Skeletal muscle satellite cell (primary cell): ENCODE results near the gene STK10.

Experiments used
- H3K27me3 ChIP-seq: 2 replicates; pipeline ENCODE4 v1.7.0; 2013; ENCODE audit warnings: low read length; ENCODE audit not compliant: control insufficient read depth, insufficient read depth
- H3K36me3 ChIP-seq: 2 replicates; pipeline ENCODE4 v1.7.0; 2013; ENCODE audit warnings: mild to moderate bottlenecking, control low read depth, low read length; ENCODE audit not compliant: insufficient read depth
- H3K4me1 ChIP-seq: 2 replicates; pipeline ENCODE4 v1.7.0; 2013; ENCODE audit warnings: low read length; ENCODE audit not compliant: control insufficient read depth, insufficient read depth
- H3K4me2 ChIP-seq: 2 replicates; pipeline ENCODE4 v1.7.0; 2013; ENCODE audit warnings: mild to moderate bottlenecking, low read length
- H3K4me3 ChIP-seq: 2 replicates; pipeline ENCODE4 v1.7.0; 2013; ENCODE audit warnings: low read length
- H3K9ac ChIP-seq: 2 replicates; pipeline ENCODE4 v1.7.0; 2013; ENCODE audit warnings: mild to moderate bottlenecking, low read depth, low read length, moderate library complexity
- H3K9me3 ChIP-seq: replicated peaks from 2 replicates; pipeline ENCODE4 v1.7.0; 2013; ENCODE audit warnings: mild to moderate bottlenecking, control low read depth, low read length

The STK10 gene

DNA sequence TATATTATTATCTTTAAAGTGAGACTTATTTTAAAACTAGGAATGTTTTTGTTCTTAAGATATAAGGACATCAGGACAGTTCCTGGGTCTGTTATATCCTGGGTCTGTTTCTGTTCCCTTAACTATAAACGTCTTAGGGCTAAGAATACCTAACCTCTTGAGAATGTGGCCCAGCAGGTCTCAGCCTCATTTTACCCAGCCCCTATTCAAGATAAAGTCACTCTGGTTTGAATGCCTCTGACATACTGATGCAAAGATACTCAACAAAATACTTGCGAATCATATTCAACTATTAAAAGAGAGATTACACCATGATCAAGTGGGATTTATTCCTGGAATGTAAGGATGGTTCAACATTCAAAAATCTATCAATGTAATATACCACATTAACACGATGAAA lies 51.0 kb downstream of the STK10 start:
- H3K36me3 ChIP-seq, result no peaks in the 10 kb centered on the region
- no peak overlapping the region for H3K9ac ChIP-seq
- H3K4me1 ChIP-seq, result peaks cover 13% of the 10 kb centered on the region
- no peak overlapping the region for H3K4me2 ChIP-seq
- H3K4me3 ChIP-seq, result no peak overlapping the region
- no peaks in the 10 kb centered on the region for H3K27me3 ChIP-seq
- no peaks in the 10 kb centered on the region for H3K9me3 ChIP-seq

DNA sequence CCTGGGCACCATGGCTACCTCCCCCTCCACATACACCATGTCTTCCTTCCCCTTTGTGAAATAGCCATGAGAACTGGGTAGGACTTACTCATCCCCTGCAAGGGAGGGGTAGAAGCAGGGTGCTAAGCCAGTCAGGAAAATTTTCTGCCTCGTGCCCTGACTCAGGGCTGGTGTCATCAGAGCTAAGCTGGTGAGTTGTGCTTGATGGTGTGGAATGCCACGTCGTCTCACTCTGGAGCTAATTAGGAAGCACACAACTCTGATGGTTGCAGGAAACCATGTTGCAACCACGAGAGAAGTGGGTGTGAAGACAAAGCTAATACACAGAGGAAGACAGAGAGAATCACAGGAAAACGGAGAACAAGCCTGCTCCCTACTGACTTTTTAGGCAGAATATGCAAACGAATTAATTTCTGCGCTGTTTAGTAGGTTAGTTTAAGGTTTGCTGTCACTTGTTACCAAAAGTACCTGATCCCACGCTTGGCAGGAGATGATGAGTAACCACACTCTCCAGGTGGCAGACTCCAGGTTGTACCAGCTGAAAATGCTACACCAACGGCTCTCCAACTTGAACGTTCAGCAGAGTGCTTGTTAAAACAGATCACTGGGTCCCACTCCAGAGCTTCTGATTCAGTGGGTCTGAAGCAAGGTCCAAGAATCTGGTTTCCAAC lies 54.5 kb downstream of the STK10 start:
- H3K4me1 ChIP-seq, result peaks cover 13% of the 10 kb centered on the region
- no peaks in the 10 kb centered on the region for H3K9me3 ChIP-seq
- no peak overlapping the region for H3K4me3 ChIP-seq
- no peaks in the 10 kb centered on the region for H3K27me3 ChIP-seq
- H3K9ac ChIP-seq, result peak overlapping the region; percentile 33
- H3K4me2 ChIP-seq, result no peak overlapping the region
- H3K36me3 ChIP-seq, result no peaks in the 10 kb centered on the region

DNA sequence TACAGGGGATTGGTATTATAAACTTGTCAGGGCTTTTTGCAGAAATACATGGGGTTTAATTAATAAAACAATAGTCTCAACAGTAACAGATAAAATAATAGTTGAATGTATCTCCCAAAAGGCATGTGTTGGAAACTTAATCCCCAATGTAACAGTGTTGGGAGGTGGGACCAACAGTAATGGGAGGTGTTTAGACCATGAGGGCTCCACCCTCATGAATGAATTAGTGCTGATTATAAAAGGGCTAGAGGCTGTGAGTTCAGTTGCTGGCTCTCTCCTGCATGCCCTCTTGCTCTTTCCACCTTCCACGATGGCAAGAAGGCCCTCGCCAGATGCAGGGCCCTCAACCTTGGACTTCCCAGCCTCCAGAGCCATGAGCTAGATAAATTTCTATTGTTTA lies 56.3 kb downstream of the STK10 start:
- Histone ChIP-seq H3K27me3 (no peaks in the 10 kb centered on the region), H3K36me3 (no peaks in the 10 kb centered on the region), H3K9ac (no peak overlapping the region), H3K4me1 (peaks cover 13% of the 10 kb centered on the region), H3K4me3 (no peak overlapping the region), H3K9me3 (no peaks in the 10 kb centered on the region), H3K4me2 (no peak overlapping the region)

DNA sequence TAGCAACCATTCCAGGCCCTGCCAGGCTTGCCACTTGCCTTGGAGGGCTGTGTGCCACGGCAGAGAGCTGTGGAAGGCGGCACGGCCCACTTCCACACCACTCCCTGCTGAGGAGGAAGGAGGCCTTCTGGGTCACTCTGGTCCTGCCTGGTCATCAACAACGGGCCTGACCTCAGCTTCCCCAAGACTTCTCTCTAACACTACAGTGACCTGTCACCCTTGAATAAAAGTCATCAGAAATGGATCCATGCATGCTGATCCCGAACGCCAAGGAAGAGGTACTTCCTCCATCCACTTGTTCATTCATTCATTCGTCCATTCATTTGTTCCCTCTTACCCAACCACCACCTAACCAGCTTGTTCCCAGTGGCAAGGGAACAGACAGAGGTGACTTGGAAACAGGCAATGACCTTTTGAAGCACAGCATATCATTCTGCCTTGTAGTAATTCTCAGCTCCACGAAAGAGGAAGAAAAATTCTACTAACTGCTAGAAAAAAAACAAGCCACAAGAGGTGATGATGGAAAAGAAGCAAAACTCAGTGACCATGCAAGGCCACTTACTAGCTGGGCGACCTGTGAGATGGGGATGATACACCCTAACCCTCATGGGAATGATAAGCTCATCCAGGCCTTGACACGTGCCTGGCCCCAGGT lies 58.6 kb downstream of the STK10 start:
- Histone ChIP-seq H3K4me1 (peaks cover 13% of the 10 kb centered on the region), H3K27me3 (no peaks in the 10 kb centered on the region), H3K9ac (no peak overlapping the region), H3K9me3 (no peaks in the 10 kb centered on the region), H3K4me3 (no peak overlapping the region), H3K36me3 (peaks cover 2% of the 10 kb centered on the region), H3K4me2 (no peak overlapping the region)

DNA sequence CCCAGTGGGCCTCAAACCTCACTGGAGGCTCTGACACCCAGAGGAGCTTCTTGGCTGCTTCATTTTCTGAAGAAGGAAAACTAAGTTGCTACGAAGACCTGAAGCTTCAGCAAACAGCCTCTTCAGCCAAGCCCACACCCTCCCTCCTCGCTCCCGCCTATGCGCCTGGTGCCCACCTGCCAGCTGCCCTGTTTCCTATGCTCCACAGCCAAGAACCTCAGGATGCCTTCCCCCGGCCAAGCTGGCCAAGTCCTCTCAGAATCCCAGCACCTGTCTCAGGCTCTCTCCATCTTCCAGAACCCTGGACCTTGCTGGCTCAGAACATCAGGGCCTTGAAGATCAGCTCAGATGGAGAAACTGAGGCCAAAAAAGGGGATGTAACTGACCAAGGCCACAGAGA lies 60.4 kb downstream of the STK10 start:
- Histone ChIP-seq H3K4me3 (no peak overlapping the region), H3K9me3 (no peaks in the 10 kb centered on the region), H3K4me2 (no peak overlapping the region), H3K27me3 (no peaks in the 10 kb centered on the region), H3K36me3 (peaks cover 5% of the 10 kb centered on the region), H3K9ac (no peak overlapping the region), H3K4me1 (peaks cover 7% of the 10 kb centered on the region)

- no peaks in the 10 kb centered on the region for H3K27me3 ChIP-seq
- H3K4me1 ChIP-seq, result peaks cover 7% of the 10 kb centered on the region
- no peak overlapping the region for H3K9ac ChIP-seq
- no peaks in the 10 kb centered on the region for H3K9me3 ChIP-seq
- H3K4me2 ChIP-seq, result no peak overlapping the region
- H3K4me3 ChIP-seq, result no peak overlapping the region
- peaks cover 5% of the 10 kb centered on the region for H3K36me3 ChIP-seq
Observed at GRCh38 chr5:172123269-172123692, 64.7 kb downstream of the STK10 start.

DNA sequence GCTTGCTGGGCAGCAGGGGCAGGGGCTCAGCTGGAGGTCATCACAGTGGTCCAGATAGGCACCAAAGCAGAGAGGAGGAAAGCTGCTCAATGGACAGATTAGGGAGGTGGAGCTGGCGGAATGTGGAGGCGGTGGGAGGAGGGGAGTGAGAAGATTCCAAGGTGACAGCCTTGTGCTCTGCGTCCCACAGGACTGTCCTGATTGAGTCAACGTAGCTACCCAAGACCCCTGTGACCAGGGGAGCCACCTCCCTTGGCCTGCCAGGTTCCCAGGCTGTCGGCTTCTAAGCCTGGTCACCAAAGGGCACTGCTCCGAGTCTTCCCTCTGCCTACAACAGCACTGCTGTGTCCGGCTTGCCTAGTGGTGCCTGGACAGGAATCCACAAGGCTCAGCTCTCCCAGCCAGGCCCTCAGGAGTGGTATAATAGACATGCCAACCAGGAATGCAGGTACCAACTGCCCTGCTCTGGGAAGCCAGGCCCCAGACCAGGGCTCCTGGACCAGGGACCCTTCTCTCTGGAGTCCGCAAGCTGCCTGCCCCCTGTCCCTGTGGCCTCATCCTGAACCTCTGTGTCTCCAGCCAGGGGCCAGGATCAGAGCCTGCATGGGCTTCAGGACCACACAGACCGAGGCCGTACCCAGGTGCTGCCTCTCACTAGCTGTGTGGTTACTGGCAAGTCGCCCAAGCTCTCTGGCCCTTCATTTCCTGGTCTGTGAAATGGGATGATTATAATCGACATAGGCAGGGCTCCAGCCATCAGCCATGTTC lies 67.9 kb downstream of the STK10 start:
- Histone ChIP-seq H3K4me2 (no peak overlapping the region), H3K9ac (no peak overlapping the region), H3K4me1 (peaks cover 7% of the 10 kb centered on the region), H3K9me3 (no peaks in the 10 kb centered on the region), H3K4me3 (no peak overlapping the region), H3K27me3 (no peaks in the 10 kb centered on the region), H3K36me3 (peaks cover 14% of the 10 kb centered on the region)

- no peaks in the 10 kb centered on the region for H3K27me3 ChIP-seq
- no peak overlapping the region for H3K4me2 ChIP-seq
- no peak overlapping the region for H3K9ac ChIP-seq
- H3K4me3 ChIP-seq, result no peak overlapping the region
- peaks cover 11% of the 10 kb centered on the region for H3K36me3 ChIP-seq
- peaks cover 7% of the 10 kb centered on the region for H3K4me1 ChIP-seq
- no peaks in the 10 kb centered on the region for H3K9me3 ChIP-seq
Observed at GRCh38 chr5:172118891-172119290, 69.1 kb downstream of the STK10 start.

- no peaks in the 10 kb centered on the region for H3K27me3 ChIP-seq
- no peak overlapping the region for H3K9ac ChIP-seq
- H3K4me2 ChIP-seq, result no peak overlapping the region
- H3K36me3 ChIP-seq, result peaks cover 11% of the 10 kb centered on the region
- no peaks in the 10 kb centered on the region for H3K9me3 ChIP-seq
- no peak overlapping the region for H3K4me3 ChIP-seq
- peaks cover 2% of the 10 kb centered on the region for H3K4me1 ChIP-seq
Observed at GRCh38 chr5:172117977-172118701, 69.9 kb downstream of the STK10 start.

GRCh38 chr5:172115541-172115982 lies 72.5 kb downstream of the STK10 start:
- Histone ChIP-seq H3K4me1 (peaks cover 17% of the 10 kb centered on the region), H3K4me2 (no peak overlapping the region), H3K4me3 (no peak overlapping the region), H3K9me3 (no peaks in the 10 kb centered on the region), H3K27me3 (no peaks in the 10 kb centered on the region), H3K9ac (no peak overlapping the region), H3K36me3 (peaks cover 11% of the 10 kb centered on the region)

- Histone ChIP-seq H3K9ac (no peak overlapping the region), H3K27me3 (no peaks in the 10 kb centered on the region), H3K4me2 (no peak overlapping the region), H3K9me3 (no peaks in the 10 kb centered on the region), H3K4me3 (no peak overlapping the region), H3K4me1 (peaks cover 18% of the 10 kb centered on the region), H3K36me3 (peaks cover 11% of the 10 kb centered on the region)
Observed at GRCh38 chr5:172114875-172115422, 73.1 kb downstream of the STK10 start.
